ENCODE results near the gene TRAPPC12.

GRCh38 chr2:3487432-3487831, 107.9 kb downstream of the TRAPPC12 start:
- TF ChIP-seq, protein P1, sequence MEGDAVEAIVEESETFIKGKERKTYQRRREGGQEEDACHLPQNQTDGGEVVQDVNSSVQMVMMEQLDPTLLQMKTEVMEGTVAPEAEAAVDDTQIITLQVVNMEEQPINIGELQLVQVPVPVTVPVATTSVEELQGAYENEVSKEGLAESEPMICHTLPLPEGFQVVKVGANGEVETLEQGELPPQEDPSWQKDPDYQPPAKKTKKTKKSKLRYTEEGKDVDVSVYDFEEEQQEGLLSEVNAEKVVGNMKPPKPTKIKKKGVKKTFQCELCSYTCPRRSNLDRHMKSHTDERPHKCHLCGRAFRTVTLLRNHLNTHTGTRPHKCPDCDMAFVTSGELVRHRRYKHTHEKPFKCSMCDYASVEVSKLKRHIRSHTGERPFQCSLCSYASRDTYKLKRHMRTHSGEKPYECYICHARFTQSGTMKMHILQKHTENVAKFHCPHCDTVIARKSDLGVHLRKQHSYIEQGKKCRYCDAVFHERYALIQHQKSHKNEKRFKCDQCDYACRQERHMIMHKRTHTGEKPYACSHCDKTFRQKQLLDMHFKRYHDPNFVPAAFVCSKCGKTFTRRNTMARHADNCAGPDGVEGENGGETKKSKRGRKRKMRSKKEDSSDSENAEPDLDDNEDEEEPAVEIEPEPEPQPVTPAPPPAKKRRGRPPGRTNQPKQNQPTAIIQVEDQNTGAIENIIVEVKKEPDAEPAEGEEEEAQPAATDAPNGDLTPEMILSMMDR (IDR thresholded peaks at IDR 0.05; ENCODE audit: insufficient read depth, low read length, poor library complexity, severe bottlenecking): no peak
- TF ChIP-seq EZH2phosphoT487 (conservative IDR thresholded peaks at IDR 0.05; ENCODE audit: low read length): no peak

All from SU-DHL-6 (cell line).